GM12873 (cell line): ENCODE measurements around the gene SAPCD1.
A peak's percentile ranks its signal among the peaks of the same experiment; 100 is the strongest.

Experiments
- CTCF ChIP-seq: IDR thresholded peaks from 2 replicates; pipeline ENCODE4 v1.5.1; 2012; ENCODE audit warnings: low read depth, mild to moderate bottlenecking, moderate library complexity, low read length, control low read depth; ENCODE audit not compliant: insufficient read depth; ENCODE audit errors: missing control alignments

SAPCD1 gene

GRCh38 chr6:31737315-31737990, 25.0 kb upstream of the SAPCD1 start:
- TF ChIP-seq CTCF = no peak

- peak; percentile 45 for TF ChIP-seq CTCF
These were observed 24.2 kb upstream of the SAPCD1 start for GRCh38 chr6:31737991-31738979.

- no peak for TF ChIP-seq CTCF
These were observed 22.6 kb upstream of the SAPCD1 start, which contains the start of gene MSH5 for GRCh38 chr6:31739639-31740396. Gene MSH5, plus strand, starts transcription at chr6:31740005. Its CDS starts 462 bp downstream, at chr6:31740467.

GRCh38 chr6:31740397-31741223, 21.8 kb upstream of the SAPCD1 start:
- no peak for TF ChIP-seq CTCF

- TF ChIP-seq CTCF = no peak
These were observed 20.6 kb upstream of the SAPCD1 start for GRCh38 chr6:31741815-31742214.

- TF ChIP-seq CTCF = no peak
These were observed 19.6 kb upstream of the SAPCD1 start for GRCh38 chr6:31742894-31743293.
